ENCODE results near the gene BBS12. TPM values are rescaled to one million over a fixed set of nuclear protein-coding genes. Genes with fewer than 3 reads are reported as not detected.

Gene BBS12
- total RNA-seq, 2 donors from 2014 or later, result 3.0 to 4.4 TPM

DNA sequence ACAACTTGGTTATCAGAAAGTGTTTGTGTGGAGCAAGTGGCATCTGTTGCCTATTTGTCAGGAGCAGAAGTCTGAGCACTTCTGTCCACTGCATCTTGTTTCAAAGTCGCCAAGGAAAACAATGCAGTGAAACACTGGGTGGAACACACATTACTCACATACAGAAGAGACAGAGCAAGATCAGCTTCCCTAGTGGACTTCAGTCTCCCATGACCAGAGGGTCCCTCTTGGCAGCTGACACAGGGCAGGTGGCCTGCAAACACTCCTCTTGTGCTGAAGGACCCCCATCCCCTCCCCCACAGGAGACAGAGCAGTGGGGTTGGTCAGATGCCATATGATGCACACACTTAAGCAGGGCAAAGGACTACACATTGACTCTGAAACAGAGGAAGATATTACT lies 3.6 kb upstream of the BBS12 start:
- H3K9me3 Mint-ChIP-seq, result no peaks in the 10 kb centered on the region
- no peak overlapping the region for H3K27ac Mint-ChIP-seq
- no peak for DNase-seq
- peaks cover 10% of the 10 kb centered on the region for H3K27me3 Mint-ChIP-seq (ENCODE audit: low read depth)
- no peak for ATAC-seq (replicated peaks in 1 of 2)
- peaks cover 0 to 1% of the 10 kb centered on the region in 2 donors for H3K36me3 Mint-ChIP-seq (ENCODE audit: insufficient read depth in 2 of 2)
- H3K4me1 Mint-ChIP-seq (ENCODE audit: low read depth), result peaks cover 21% of the 10 kb centered on the region
- no peak overlapping the region for H3K4me3 Mint-ChIP-seq

DNA sequence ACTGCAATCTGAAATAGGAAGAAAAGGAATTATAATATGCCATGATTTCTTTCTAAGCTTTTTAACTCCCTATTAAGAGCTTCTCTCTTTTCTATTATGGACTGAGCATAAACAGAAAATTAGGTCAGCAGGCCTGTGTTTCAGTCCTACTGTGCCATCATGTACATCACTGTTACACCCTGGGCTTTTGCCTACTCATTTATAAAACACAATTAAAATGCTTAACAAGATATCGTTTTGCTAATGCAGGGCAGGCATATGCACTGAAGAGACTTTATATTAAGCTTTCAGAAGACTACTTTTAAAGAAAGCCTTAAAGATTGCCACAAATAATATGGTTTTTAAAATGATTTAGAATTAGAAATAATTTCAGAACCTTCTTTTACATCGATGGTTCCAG lies 828 bp upstream of the BBS12 start:
- Mint-ChIP-seq H3K9me3 (no peaks in the 10 kb centered on the region), H3K36me3 (ENCODE audit: insufficient read depth in 2 of 2) (peaks cover 0 to 1% of the 10 kb centered on the region in 2 donors), H3K27me3 (ENCODE audit: low read depth) (no peaks in the 10 kb centered on the region), H3K27ac (no peak overlapping the region), H3K4me1 (ENCODE audit: low read depth) (peaks cover 21% of the 10 kb centered on the region), H3K4me3 (peak overlapping the region; percentile 92 to 98)
- no peak for ATAC-seq (replicated peaks in 1 of 2)
- DNase-seq, result no peak

DNA sequence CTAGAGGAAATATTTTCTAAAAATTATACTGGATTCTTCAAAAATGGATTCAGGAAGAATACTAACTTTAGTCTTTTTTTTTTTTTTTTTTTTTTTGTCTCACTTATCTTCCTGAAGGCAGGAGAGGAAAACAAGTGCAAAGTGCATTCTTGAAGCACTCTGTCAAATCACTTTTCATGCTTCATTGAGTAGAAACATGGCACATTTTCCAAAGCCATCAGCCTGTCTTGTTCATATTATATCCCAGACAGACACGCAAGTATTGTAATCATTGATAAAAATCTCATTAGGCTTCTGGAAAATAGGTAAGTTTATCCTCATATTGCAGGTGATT lies 1.2 kb downstream of the BBS12 start:
- no peak for DNase-seq
- peak overlapping the region; percentile 92 to 98 for H3K4me3 Mint-ChIP-seq
- H3K9me3 Mint-ChIP-seq, result no peaks in the 10 kb centered on the region
- peaks cover 21% of the 10 kb centered on the region for H3K4me1 Mint-ChIP-seq (ENCODE audit: low read depth)
- H3K36me3 Mint-ChIP-seq (ENCODE audit: insufficient read depth in 2 of 2), result peaks cover 3 to 4% of the 10 kb centered on the region in 2 donors
- H3K27me3 Mint-ChIP-seq (ENCODE audit: low read depth), result no peaks in the 10 kb centered on the region
- H3K27ac Mint-ChIP-seq, result peak overlapping the region; percentile 71
- no peak for ATAC-seq (replicated peaks in 1 of 2)

DNA sequence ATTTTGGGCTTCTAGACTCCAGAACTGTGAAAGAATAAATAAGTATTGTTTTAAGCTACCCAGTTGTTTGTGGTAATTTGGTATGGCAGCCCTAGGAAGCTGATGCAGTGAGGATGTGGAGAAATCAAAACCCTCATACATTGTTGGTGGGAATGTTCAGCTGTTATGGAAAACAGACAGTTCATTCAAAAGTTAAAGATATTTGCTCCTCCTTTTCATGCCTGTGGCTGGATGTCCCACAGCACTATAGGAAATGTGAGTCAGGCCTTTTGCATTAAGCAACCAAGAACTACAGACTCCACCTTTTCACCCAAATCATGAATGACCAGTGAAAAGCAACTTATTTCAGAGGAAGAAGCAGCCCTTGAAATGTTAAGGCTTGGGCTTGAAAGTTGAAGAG lies 6.7 kb downstream of the BBS12 start:
- H3K27me3 Mint-ChIP-seq (ENCODE audit: low read depth), result no peaks in the 10 kb centered on the region
- H3K4me3 Mint-ChIP-seq, result no peak overlapping the region

DNA sequence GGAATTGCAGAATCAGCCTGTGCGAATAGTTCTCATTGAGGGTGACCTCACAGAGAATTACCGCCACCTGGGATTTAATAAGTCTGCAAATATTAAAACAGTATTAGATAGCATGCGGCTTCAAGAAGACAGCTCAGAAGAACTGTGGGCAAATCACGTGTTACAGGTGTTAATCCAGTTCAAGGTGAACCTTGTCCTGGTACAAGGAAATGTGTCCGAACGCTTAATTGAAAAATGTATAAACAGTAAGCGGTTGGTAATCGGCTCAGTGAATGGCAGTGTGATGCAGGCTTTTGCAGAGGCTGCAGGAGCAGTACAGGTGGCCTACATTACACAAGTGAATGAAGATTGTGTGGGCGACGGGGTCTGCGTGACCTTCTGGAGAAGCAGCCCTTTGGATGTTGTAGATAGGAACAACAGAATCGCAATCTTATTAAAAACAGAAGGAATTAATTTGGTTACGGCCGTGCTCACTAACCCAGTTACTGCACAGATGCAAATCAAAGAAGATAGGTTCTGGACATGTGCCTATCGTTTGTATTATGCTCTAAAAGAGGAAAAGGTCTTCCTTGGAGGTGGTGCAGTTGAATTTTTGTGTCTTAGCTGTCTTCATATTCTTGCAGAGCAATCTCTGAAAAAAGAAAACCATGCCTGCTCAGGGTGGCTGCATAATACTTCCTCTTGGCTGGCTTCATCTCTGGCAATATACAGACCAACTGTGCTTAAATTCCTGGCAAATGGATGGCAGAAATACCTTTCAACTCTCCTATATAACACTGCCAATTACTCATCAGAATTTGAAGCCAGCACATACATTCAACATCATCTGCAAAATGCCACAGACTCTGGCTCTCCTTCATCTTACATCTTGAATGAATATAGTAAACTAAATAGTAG lies 10.7 kb downstream of the BBS12 start:
- peaks cover 0 to 8% of the 10 kb centered on the region in 2 donors for H3K9me3 Mint-ChIP-seq
- H3K27ac Mint-ChIP-seq, result no peak overlapping the region
- DNase-seq (no peak), ATAC-seq (replicated peaks in 1 of 2) (no peak)
- peaks cover 4 to 7% of the 10 kb centered on the region in 2 donors for H3K36me3 Mint-ChIP-seq (ENCODE audit: insufficient read depth in 2 of 2)
- peaks cover 16% of the 10 kb centered on the region for H3K4me1 Mint-ChIP-seq (ENCODE audit: low read depth)
- H3K4me3 Mint-ChIP-seq, result no peak overlapping the region
- no peaks in the 10 kb centered on the region for H3K27me3 Mint-ChIP-seq (ENCODE audit: low read depth)

More for the DNA sequence above, 6.7 kb downstream of the BBS12 start:
- H3K36me3 Mint-ChIP-seq (ENCODE audit: insufficient read depth in 2 of 2), result peaks cover 6 to 11% of the 10 kb centered on the region in 2 donors
- no peaks in the 10 kb centered on the region for H3K4me1 Mint-ChIP-seq (ENCODE audit: low read depth)
- H3K27ac Mint-ChIP-seq, result no peak overlapping the region
- ATAC-seq (replicated peaks in 1 of 2) (no peak), DNase-seq (no peak)
- H3K9me3 Mint-ChIP-seq, result peaks cover 0 to 6% of the 10 kb centered on the region in 2 donors

DNA sequence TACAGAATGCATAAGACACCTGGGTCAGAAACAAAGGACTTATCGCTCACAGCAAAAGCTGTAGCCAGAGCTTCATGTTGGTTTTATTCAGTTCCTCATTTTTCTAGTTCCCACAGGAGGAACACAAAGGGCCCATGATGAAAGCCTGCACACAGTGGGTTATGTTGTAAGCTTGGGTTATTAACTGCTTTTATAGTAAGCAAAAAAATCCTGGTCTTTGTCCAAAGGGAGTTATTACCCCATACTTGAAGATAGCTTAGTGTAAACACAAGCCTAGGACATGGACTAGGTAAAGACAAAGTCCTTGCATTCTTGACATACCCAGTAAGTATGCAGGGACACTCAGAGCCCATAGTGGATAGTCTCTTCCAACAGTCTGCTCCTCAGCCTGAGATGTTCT lies 11.7 kb downstream of the BBS12 start:
- no peak for ATAC-seq (replicated peaks in 1 of 2)
- H3K4me1 Mint-ChIP-seq (ENCODE audit: low read depth), result peaks cover 16% of the 10 kb centered on the region
- H3K36me3 Mint-ChIP-seq (ENCODE audit: insufficient read depth in 2 of 2), result peaks cover 4 to 7% of the 10 kb centered on the region in 2 donors
- H3K27me3 Mint-ChIP-seq (ENCODE audit: low read depth), result no peaks in the 10 kb centered on the region
- no peak overlapping the region for H3K27ac Mint-ChIP-seq
- peaks cover 0 to 8% of the 10 kb centered on the region in 2 donors for H3K9me3 Mint-ChIP-seq
- no peak for DNase-seq
- H3K4me3 Mint-ChIP-seq, result no peak overlapping the region

DNA sequence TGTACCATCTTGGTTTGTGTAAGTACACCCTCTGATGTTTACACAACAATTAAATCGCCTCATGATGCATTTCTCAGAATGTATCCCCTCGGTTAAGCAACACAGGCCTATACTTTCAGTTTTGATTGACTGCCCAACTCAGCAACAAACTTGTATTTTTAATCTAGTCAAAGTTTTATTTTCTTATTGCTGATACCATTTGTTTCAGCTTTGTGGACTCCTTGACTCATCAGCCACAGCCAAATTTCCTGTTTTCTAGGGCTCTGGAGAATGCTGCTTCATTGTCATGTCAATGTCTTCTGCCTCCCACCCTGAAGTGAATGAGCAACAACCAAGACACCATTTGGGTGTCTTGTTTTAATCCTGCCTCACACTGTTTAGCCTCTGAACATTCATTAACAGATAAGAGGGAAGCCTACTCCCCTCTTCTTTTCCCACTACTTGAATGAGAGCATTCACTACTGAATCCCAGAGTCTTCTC lies 14.0 kb downstream of the BBS12 start:
- ATAC-seq (replicated peaks in 1 of 2) (peak; percentile 72 to 77), DNase-seq (peak; percentile 4 to 14)
- Mint-ChIP-seq H3K27me3 (ENCODE audit: low read depth) (peaks cover 18% of the 10 kb centered on the region), H3K9me3 (peaks cover 0 to 4% of the 10 kb centered on the region in 2 donors), H3K36me3 (ENCODE audit: insufficient read depth in 2 of 2) (peaks cover 4 to 7% of the 10 kb centered on the region in 2 donors), H3K4me3 (peak overlapping the region in 1 of 2 donors; percentile 14), H3K27ac (peak overlapping the region; percentile 7), H3K4me1 (ENCODE audit: low read depth) (peaks cover 16% of the 10 kb centered on the region)

DNA sequence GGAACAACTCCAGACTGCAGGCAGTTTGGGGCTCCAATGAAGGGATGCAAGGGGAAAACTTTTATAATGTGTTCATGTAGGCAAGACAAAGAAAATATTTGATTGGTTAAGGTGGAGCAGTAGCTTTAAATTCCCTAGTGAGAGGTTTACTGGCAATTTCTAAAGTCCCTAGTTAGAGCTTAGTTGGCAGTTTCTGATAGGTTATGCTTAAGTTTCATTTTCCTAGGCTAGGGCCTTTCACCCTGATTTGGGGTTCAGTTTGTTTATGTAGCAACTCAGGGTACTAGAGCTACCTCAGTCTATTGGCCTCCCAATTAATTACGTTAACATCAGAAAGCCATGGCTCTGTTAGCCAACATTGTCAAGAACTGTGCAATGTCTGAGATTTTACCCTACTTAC lies 14.6 kb downstream of the BBS12 start:
- peaks cover 23% of the 10 kb centered on the region for H3K27me3 Mint-ChIP-seq (ENCODE audit: low read depth)
- H3K4me3 Mint-ChIP-seq, result peak overlapping the region in 1 of 2 donors; percentile 14
- peaks cover 16% of the 10 kb centered on the region for H3K4me1 Mint-ChIP-seq (ENCODE audit: low read depth)
- ATAC-seq (replicated peaks in 1 of 2) (peak in 1 of 2 donors; percentile 23), DNase-seq (no peak)
- peaks cover 4 to 6% of the 10 kb centered on the region in 2 donors for H3K36me3 Mint-ChIP-seq (ENCODE audit: insufficient read depth in 2 of 2)
- H3K27ac Mint-ChIP-seq, result no peak overlapping the region
- H3K9me3 Mint-ChIP-seq, result peaks cover 0 to 4% of the 10 kb centered on the region in 2 donors

DNA sequence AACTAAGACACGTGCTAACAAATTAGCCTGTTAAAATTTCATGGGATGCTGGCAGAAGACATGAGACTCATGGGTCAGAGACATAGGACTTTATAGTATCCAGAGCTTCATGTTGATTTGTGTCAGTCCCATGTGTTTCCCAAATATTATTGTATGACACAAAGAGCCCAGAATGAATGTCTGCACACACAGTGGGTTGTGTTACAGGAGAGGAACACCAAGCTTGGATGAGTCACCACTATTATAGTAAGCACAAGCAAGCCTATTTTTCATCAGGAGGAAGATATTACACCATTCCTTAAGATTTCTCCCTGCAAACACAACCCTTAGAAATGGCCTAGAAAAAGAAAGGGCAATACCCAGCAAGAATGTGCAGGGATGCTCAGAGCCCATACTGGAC lies 15.4 kb downstream of the BBS12 start:
- peaks cover 0 to 2% of the 10 kb centered on the region in 2 donors for H3K9me3 Mint-ChIP-seq
- no peak overlapping the region for H3K4me3 Mint-ChIP-seq
- DNase-seq, result no peak
- no peak overlapping the region for H3K27ac Mint-ChIP-seq
- H3K4me1 Mint-ChIP-seq (ENCODE audit: low read depth), result peaks cover 16% of the 10 kb centered on the region
- peaks cover 1 to 2% of the 10 kb centered on the region in 2 donors for H3K36me3 Mint-ChIP-seq (ENCODE audit: insufficient read depth in 2 of 2)
- H3K27me3 Mint-ChIP-seq (ENCODE audit: low read depth), result peaks cover 24% of the 10 kb centered on the region
- no peak for ATAC-seq (replicated peaks in 1 of 2)

DNA sequence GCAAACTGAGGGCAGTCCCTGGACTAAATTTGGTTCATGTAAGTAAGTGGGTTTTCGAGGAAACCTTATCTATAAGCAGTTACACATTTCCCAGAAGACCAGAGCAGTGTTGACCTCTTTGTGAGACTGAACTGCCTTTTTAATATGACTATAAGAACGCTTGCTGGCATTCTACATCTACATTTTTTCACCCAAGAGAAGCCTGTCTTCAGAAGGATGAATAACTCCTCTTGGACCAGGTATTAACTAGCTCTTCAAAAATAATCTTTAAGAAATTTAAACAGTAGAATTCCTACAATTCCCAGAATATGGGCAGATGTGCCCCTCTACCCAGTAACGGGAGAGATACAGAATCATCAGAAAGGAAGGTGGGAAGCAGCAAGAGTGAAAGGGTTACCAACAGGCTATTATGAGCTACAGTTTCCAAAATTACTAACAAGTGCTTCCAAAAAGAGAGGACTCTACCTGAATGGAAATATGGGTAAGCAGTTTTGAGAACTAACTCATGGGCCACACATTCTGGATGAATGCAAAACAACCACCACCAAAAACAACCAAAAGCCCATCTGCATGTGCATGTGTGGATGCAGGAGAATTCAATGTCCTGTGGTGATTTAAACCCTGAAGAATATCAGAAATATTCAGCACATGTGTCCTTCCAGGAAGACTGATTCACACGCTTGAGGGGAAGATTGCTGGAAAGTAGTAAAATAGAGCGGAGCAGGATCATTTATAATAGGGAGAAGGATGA lies 17.4 kb downstream of the BBS12 start:
- no peak for ATAC-seq (replicated peaks in 1 of 2)

DNA sequence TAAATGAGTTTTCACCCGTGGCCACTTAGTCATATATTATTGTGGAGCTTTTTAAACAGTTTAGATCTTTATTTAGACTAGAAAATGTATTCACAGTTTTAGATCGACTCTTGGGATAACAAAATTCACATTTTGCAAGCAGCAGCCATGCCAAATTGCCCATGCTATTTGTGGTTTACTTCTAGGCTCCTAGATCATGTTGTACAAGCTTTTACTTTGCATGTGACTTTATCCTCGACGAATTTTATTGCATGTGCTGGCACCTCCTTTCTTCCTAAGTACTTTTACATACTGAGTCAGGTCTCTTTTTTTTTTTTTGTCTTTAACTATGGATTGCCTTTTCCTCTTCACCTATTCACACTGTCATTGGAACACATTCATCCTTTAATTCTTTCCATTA lies 23.2 kb downstream of the BBS12 start:
- H3K27ac Mint-ChIP-seq, result no peak overlapping the region
- peaks cover 7% of the 10 kb centered on the region for H3K4me1 Mint-ChIP-seq (ENCODE audit: low read depth)
- no peak overlapping the region for H3K4me3 Mint-ChIP-seq
- peaks cover 23% of the 10 kb centered on the region for H3K27me3 Mint-ChIP-seq (ENCODE audit: low read depth)
- DNase-seq, result no peak
- ATAC-seq (replicated peaks in 1 of 2), result no peak
- H3K9me3 Mint-ChIP-seq, result no peaks in the 10 kb centered on the region
- no peaks in the 10 kb centered on the region for H3K36me3 Mint-ChIP-seq (ENCODE audit: insufficient read depth in 2 of 2)

More for the DNA sequence above, 17.4 kb downstream of the BBS12 start:
- no peak overlapping the region for H3K4me3 Mint-ChIP-seq
- H3K27me3 Mint-ChIP-seq (ENCODE audit: low read depth), result peaks cover 33% of the 10 kb centered on the region
- DNase-seq, result no peak
- H3K36me3 Mint-ChIP-seq (ENCODE audit: insufficient read depth in 2 of 2), result no peaks in the 10 kb centered on the region
- peaks cover 16% of the 10 kb centered on the region for H3K4me1 Mint-ChIP-seq (ENCODE audit: low read depth)
- H3K9me3 Mint-ChIP-seq, result peaks cover 0 to 2% of the 10 kb centered on the region in 2 donors
- H3K27ac Mint-ChIP-seq, result no peak overlapping the region

DNA sequence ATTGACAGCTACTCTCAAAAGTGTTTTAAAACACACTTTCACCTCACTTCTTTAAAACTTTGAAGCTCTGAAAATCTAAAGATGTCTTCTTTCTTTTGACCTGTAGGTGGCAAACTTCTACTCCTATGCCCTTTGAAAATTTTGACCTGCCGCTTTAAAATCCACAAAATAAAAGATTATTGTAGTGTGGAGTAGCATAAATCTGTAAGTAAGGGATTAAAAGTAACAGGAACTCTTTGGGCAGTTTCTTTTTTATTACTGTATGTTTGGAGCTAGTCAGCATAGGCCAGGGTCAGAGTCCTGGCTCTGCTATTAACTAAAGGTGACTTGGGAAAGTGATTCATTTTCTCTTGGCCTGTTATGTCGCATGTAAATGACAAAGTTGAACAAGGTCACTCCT lies 25.5 kb downstream of the BBS12 start:
- no peak for DNase-seq
- H3K36me3 Mint-ChIP-seq (ENCODE audit: insufficient read depth in 2 of 2), result no peaks in the 10 kb centered on the region
- no peaks in the 10 kb centered on the region for H3K9me3 Mint-ChIP-seq
- ATAC-seq (replicated peaks in 1 of 2), result peak in 1 of 2 donors; percentile 21
- peaks cover 19% of the 10 kb centered on the region for H3K4me1 Mint-ChIP-seq (ENCODE audit: low read depth)
- peak overlapping the region; percentile 21 for H3K27ac Mint-ChIP-seq
- peaks cover 9% of the 10 kb centered on the region for H3K27me3 Mint-ChIP-seq (ENCODE audit: low read depth)
- no peak overlapping the region for H3K4me3 Mint-ChIP-seq

DNA sequence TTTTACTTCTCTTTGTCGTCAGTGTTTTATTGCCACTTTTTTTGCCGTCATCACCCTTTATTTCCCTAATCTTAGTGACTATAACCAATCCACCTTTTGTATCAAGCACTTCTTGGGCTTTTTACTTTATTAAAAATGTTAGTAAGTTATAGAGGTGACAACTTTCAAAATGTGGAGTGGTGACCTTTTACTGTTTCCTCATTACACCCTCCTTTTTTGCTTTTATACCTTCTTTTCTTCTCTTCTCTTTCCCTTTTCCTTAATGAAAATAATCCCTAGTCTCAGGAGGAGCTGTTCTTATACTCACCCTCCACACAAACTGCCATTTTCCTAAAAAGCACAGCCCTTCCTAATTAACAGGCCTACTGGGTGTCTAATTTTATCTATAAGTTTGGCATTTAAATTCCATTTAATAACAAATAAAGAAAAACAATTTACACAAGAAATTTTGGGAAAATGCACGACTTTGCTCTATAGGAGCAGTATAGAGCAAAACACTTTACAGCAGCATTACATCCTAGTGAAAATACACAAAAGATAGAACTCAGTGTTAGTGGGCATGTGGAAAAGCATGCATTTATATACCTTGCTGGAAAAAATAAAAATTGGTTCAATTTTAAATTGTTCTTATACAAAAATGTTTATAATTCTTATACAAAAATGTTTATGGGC lies 27.3 kb downstream of the BBS12 start:
- no peaks in the 10 kb centered on the region for H3K9me3 Mint-ChIP-seq
- DNase-seq (no peak), ATAC-seq (replicated peaks in 1 of 2) (no peak)
- peaks cover 35% of the 10 kb centered on the region for H3K4me1 Mint-ChIP-seq (ENCODE audit: low read depth)
- H3K27me3 Mint-ChIP-seq (ENCODE audit: low read depth), result peaks cover 1% of the 10 kb centered on the region
- H3K4me3 Mint-ChIP-seq, result no peak overlapping the region
- H3K36me3 Mint-ChIP-seq (ENCODE audit: insufficient read depth in 2 of 2), result no peaks in the 10 kb centered on the region
- no peak overlapping the region for H3K27ac Mint-ChIP-seq
